A673 (cell line): ENCODE measurements around the gene DSCAM.

Experiments
- EZH2 ChIP-seq: fragments of 200-600 bp; sonication (generic); IDR thresholded peaks from 2 replicates; pipeline ENCODE4 v1.6.1; 2017; ENCODE audit warnings: borderline replicate concordance, low read depth, mild to moderate bottlenecking, mixed read lengths, antibody characterized with exemption, low read length; ENCODE audit not compliant: poor library complexity, severe bottlenecking
- TF ChIP-seq, protein P1 (sequence below): fragments of 300-800, 200-600 bp; sonication (generic); conservative IDR thresholded peaks from 2 replicates; pipeline ENCODE4 v1.5.1; 2017; ENCODE audit warnings: low read depth, mild to moderate bottlenecking, antibody characterized with exemption, low read length, moderate library complexity, mixed read lengths

DNA sequence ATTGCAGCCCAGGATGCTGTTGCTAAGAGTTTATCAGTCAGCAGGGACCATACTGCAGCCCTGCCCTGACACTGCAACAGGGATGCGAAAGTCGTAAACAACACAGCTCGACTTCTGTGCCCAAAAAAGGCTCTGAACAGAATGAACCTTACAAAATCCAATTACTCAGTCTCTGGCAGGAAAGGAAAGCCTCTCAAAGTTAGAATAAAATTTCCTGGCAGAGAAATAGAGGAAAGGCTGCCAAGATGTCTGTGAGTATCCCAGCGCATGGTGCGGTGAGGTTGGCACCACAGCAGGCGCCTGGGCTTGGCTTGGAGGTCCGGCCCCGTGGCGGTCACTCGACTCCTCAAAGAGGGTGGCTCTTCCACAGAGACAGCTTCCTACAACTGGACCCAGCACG, 794.0 kb downstream of the DSCAM start:
- TF ChIP-seq, protein P1, sequence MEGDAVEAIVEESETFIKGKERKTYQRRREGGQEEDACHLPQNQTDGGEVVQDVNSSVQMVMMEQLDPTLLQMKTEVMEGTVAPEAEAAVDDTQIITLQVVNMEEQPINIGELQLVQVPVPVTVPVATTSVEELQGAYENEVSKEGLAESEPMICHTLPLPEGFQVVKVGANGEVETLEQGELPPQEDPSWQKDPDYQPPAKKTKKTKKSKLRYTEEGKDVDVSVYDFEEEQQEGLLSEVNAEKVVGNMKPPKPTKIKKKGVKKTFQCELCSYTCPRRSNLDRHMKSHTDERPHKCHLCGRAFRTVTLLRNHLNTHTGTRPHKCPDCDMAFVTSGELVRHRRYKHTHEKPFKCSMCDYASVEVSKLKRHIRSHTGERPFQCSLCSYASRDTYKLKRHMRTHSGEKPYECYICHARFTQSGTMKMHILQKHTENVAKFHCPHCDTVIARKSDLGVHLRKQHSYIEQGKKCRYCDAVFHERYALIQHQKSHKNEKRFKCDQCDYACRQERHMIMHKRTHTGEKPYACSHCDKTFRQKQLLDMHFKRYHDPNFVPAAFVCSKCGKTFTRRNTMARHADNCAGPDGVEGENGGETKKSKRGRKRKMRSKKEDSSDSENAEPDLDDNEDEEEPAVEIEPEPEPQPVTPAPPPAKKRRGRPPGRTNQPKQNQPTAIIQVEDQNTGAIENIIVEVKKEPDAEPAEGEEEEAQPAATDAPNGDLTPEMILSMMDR, result no peak
- TF ChIP-seq EZH2, result no peak
